ENCODE measurements around the gene MOSPD3. TPM values are rescaled to one million over a fixed set of nuclear protein-coding genes. Genes with fewer than 3 reads are reported as not detected.

MOSPD3 gene
- polyA plus RNA-seq, 3 donors = 12.7 to 15.5 (median 13.3) TPM

GRCh38 chr7:100641860-100642533 is 29.7 kb downstream of the MOSPD3 start:
- Histone ChIP-seq H3K9me3 (replicated peaks in 1 of 2; ENCODE audit: control insufficient read depth in 1 of 2, insufficient read depth in 1 of 2, low read length in 2 of 2) (no peaks in the 10 kb centered on the region), H3K4me1 (ENCODE audit: control insufficient read depth in 1 of 2, insufficient read depth in 2 of 2, low read length in 2 of 2) (no peaks in the 10 kb centered on the region), H3K79me2 (ENCODE audit: insufficient read depth, low read length) (no peaks in the 10 kb centered on the region), H3K4me3 (replicated peaks in 1 of 3; ENCODE audit: low read depth in 2 of 3, low read length in 3 of 3) (no peak overlapping the region), H3K36me3 (replicated peaks in 1 of 2; ENCODE audit: control insufficient read depth in 1 of 2, insufficient read depth in 2 of 2, low read length in 2 of 2) (no peaks in the 10 kb centered on the region), H3K27me3 (ENCODE audit: control insufficient read depth in 2 of 2, insufficient read depth in 2 of 2, low read length in 2 of 2) (no peaks in the 10 kb centered on the region), H3K4me2 (replicated peaks; ENCODE audit: extremely low read depth, low read length, poor library complexity, severe bottlenecking) (no peak overlapping the region), H3K27ac (ENCODE audit: low read depth in 1 of 2, low read length in 2 of 2) (no peak overlapping the region), H4K20me1 (ENCODE audit: insufficient read depth, low read length) (no peaks in the 10 kb centered on the region), H2AFZ (ENCODE audit: insufficient read depth, low read depth, low read length, poor library complexity, severe bottlenecking) (no peak overlapping the region), H3K9ac (ENCODE audit: insufficient read depth, low read length, poor library complexity, severe bottlenecking) (no peak overlapping the region)
- H3K4me1 Mint-ChIP-seq = no peaks in the 10 kb centered on the region
- H3K4me3 Mint-ChIP-seq = no peak overlapping the region
- H3K9me3 Mint-ChIP-seq = no peaks in the 10 kb centered on the region
- intact Hi-C loops (cut with micrococcal nuclease) = no loop called here
- H3K27me3 Mint-ChIP-seq (ENCODE audit: low read depth in 3 of 3) = peaks cover 11 to 28% (median 12%) of the 10 kb centered on the region in 3 donors
- H3K27ac Mint-ChIP-seq = no peak overlapping the region
- TF ChIP-seq CTCF (IDR thresholded peaks at IDR 0.05) = no peak
- DNase-seq = no peak
- 97% methylated on average over 8 of the region's 10 CpGs for WGBS (ENCODE audit: insufficient coverage)
- no peaks in the 10 kb centered on the region for H3K36me3 Mint-ChIP-seq

- Histone ChIP-seq H3K27me3 (ENCODE audit: control insufficient read depth in 2 of 2, insufficient read depth in 2 of 2, low read length in 2 of 2) (no peaks in the 10 kb centered on the region), H3K27ac (ENCODE audit: low read depth in 1 of 2, low read length in 2 of 2) (no peak overlapping the region), H4K20me1 (ENCODE audit: insufficient read depth, low read length) (no peaks in the 10 kb centered on the region), H3K9ac (ENCODE audit: insufficient read depth, low read length, poor library complexity, severe bottlenecking) (no peak overlapping the region), H2AFZ (ENCODE audit: insufficient read depth, low read depth, low read length, poor library complexity, severe bottlenecking) (no peak overlapping the region), H3K4me3 (replicated peaks in 1 of 3; ENCODE audit: low read depth in 2 of 3, low read length in 3 of 3) (no peak overlapping the region), H3K4me1 (ENCODE audit: control insufficient read depth in 1 of 2, insufficient read depth in 2 of 2, low read length in 2 of 2) (no peaks in the 10 kb centered on the region), H3K36me3 (replicated peaks in 1 of 2; ENCODE audit: control insufficient read depth in 1 of 2, insufficient read depth in 2 of 2, low read length in 2 of 2) (no peaks in the 10 kb centered on the region), H3K79me2 (ENCODE audit: insufficient read depth, low read length) (no peaks in the 10 kb centered on the region), H3K4me2 (replicated peaks; ENCODE audit: extremely low read depth, low read length, poor library complexity, severe bottlenecking) (no peak overlapping the region), H3K9me3 (replicated peaks in 1 of 2; ENCODE audit: control insufficient read depth in 1 of 2, insufficient read depth in 1 of 2, low read length in 2 of 2) (no peaks in the 10 kb centered on the region)
- H3K36me3 Mint-ChIP-seq = no peaks in the 10 kb centered on the region
- H3K4me1 Mint-ChIP-seq = no peaks in the 10 kb centered on the region
- H3K27me3 Mint-ChIP-seq (ENCODE audit: low read depth in 3 of 3) = peaks cover 11 to 30% (median 12%) of the 10 kb centered on the region in 3 donors
- H3K27ac Mint-ChIP-seq = no peak overlapping the region
- no peak overlapping the region for H3K4me3 Mint-ChIP-seq
- intact Hi-C loops (cut with micrococcal nuclease) = no loop called here
- 90% methylated on average over 11 of the region's 11 CpGs for WGBS (ENCODE audit: insufficient coverage)
- no peaks in the 10 kb centered on the region for H3K9me3 Mint-ChIP-seq
- TF ChIP-seq CTCF (IDR thresholded peaks at IDR 0.05) = no peak
- no peak for DNase-seq
Measured at GRCh38 chr7:100642534-100642907, 30.2 kb downstream of the MOSPD3 start.

All from CD14-positive monocyte (primary cell).